Astrocyte of the cerebellum (primary cell): Measurements from ENCODE around the gene FTCDNL1.

Experiments used
- DNase-seq: peaks from one replicate; pipeline ENCODE4 v3.0.0-alpha.2; 2011; ENCODE audit warnings: low read depth
- H3K4me3 ChIP-seq: 2 replicates; pipeline ENCODE4 v1.5.1; 2011; ENCODE audit warnings: mild to moderate bottlenecking, low read depth, low read length, moderate library complexity
- in situ Hi-C: cut with HindIII; loops from 2 replicates; pipeline ENCODE4 v1.10.0; 2017; ENCODE audit warnings: low sequenced_read_pairs
- TF ChIP-seq, protein P1 (sequence below): IDR thresholded peaks from 2 replicates; pipeline ENCODE4 v1.5.1; 2012; ENCODE audit warnings: low read length, low read depth, moderate library complexity, mild to moderate bottlenecking; ENCODE audit errors: missing control alignments

The FTCDNL1 gene

DNA sequence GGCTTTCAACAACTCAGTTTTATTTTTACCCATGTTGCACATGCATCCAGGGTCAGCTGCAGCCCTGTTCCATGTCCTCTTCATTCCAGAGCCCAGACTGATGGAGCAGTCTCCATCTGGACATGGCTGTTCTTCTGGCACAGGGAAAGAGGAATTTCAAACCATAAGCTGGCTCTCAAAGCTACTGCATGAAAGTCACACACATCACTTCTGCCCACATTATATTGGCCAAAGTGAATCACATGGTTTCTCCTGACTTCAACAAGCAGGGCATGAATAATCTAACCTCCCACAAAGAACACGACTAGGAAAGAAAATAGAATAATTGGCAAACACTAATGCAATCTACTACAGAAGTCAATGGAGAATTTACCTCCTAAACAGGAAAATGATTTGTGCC, 94.2 kb downstream of the FTCDNL1 start:
- in situ Hi-C loops = no loop called here
- DNase-seq = no peak
- no peak overlapping the region for H3K4me3 ChIP-seq
- TF ChIP-seq, protein P1, sequence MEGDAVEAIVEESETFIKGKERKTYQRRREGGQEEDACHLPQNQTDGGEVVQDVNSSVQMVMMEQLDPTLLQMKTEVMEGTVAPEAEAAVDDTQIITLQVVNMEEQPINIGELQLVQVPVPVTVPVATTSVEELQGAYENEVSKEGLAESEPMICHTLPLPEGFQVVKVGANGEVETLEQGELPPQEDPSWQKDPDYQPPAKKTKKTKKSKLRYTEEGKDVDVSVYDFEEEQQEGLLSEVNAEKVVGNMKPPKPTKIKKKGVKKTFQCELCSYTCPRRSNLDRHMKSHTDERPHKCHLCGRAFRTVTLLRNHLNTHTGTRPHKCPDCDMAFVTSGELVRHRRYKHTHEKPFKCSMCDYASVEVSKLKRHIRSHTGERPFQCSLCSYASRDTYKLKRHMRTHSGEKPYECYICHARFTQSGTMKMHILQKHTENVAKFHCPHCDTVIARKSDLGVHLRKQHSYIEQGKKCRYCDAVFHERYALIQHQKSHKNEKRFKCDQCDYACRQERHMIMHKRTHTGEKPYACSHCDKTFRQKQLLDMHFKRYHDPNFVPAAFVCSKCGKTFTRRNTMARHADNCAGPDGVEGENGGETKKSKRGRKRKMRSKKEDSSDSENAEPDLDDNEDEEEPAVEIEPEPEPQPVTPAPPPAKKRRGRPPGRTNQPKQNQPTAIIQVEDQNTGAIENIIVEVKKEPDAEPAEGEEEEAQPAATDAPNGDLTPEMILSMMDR = no peak

- H3K4me3 ChIP-seq = no peak overlapping the region
- in situ Hi-C loops = no loop called here
Measured at GRCh38 chr2:199756211-199756610, 94.8 kb downstream of the FTCDNL1 start.

GRCh38 chr2:199754766-199755165, 96.2 kb downstream of the FTCDNL1 start:
- DNase-seq = no peak
- no peak overlapping the region for H3K4me3 ChIP-seq
- in situ Hi-C loops = no loop called here
- TF ChIP-seq, protein P1 = no peak

More at GRCh38 chr2:199756211-199756610, 94.8 kb downstream of the FTCDNL1 start:
- no peak for DNase-seq
- TF ChIP-seq, protein P1 = no peak

DNA sequence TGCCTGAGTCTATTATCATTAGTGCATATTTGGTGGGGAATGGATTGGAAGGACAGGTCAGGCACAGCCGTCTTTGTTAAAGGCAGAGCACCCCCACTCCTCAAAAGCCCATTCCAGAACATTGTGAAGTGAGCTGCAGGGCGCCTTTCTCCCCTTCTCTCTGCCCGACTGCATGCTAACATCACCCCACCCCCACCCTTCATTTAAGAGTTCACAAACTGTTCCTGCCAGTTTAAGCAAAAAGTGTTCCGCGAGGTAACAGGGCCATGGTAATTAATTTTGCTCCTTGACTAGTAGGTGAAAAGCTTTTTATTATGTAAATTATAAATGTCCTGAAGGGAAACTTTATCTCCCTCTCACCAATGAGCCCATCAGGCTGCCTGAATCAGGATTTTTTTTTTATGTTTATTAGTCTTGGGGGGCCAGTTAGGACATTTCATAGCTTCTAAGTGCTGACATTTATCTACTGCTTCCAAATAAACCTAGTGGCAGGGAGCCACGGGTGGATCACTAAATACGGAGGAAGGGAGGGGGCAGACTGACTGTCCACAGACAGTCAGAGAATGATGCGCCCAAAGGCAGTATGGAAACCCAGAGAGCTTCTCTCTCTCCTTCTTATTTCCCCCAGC, 99.4 kb downstream of the FTCDNL1 start:
- H3K4me3 ChIP-seq = no peak overlapping the region
- DNase-seq = no peak
- TF ChIP-seq, protein P1 = no peak
- in situ Hi-C loops = no loop called here

GRCh38 chr2:199749571-199749970, 101.4 kb downstream of the FTCDNL1 start:
- no peak for DNase-seq
- TF ChIP-seq, protein P1 = no peak
- no peak overlapping the region for H3K4me3 ChIP-seq
- in situ Hi-C loops = loop anchor here (25.0 kb wide), 1 partner anchor 1437 kb away; no protein-coding TSS in a partner anchor

GRCh38 chr2:199744724-199745123, 106.3 kb downstream of the FTCDNL1 start:
- H3K4me3 ChIP-seq = no peak overlapping the region
- no peak for DNase-seq
- in situ Hi-C loops = loop anchor here (25.0 kb wide), 1 partner anchor 1432 kb away; no protein-coding TSS in a partner anchor
- TF ChIP-seq, protein P1 = no peak
